HCT116 (cell line): Measurements from ENCODE around the gene BSN. TPM values are rescaled to one million over a fixed set of nuclear protein-coding genes. Genes with fewer than 3 reads are reported as not detected.
A peak's percentile ranks its signal among the peaks of the same experiment; 100 is the strongest.

Source experiments
- ATAC-seq: fragments of 200-7000 bp; cut with Tn5 transposase; 2 replicates; pipeline ENCODE4 v1.9.1; 2020; ENCODE audit warnings: mild to moderate bottlenecking, moderate library complexity
- BruUV-seq: library from RNA; stranded (reverse); fragments of 400-500 nt; replicated peaks from 2 replicates; lab custom pipeline; 2021; lab: Mats Ljungman, UMichigan
- CTCF ChIA-PET: fragments of 300-600 bp; sonication (Branson Sonifier 250); formaldehyde crosslinking; loops from one replicate; lab custom pipeline; 2021; ENCODE audit warnings: antibody characterized with exemption; lab: Charles Lee
- POLR2A ChIA-PET: fragments of 300-600, 350-600 bp; sonication (Branson Sonifier 250); formaldehyde crosslinking; loops from one replicate; lab custom pipeline; 2021; ENCODE audit warnings: antibody characterized with exemption; lab: Charles Lee
- RAD21 ChIA-PET, 2 experiments: fragments of 300-600 bp; sonication (Branson Sonifier 250); formaldehyde crosslinking; loops; one replicate each; lab custom pipeline; 2023; ENCODE audit warnings: low total read pairs in 2 of 2; ENCODE audit not compliant: uncharacterized antibody in 2 of 2, unreplicated experiment in 2 of 2, low non-redundant PET in 1 of 2; lab: Charles Lee
- DNase-seq: peaks from one replicate; pipeline ENCODE4 v3.0.0-alpha.2; 2010; ENCODE audit warnings: low read depth, low spot score
- H2AFZ ChIP-seq: fragments of 200-600 bp; shearing (Covaris generic), sonication (generic); 2 replicates; pipeline ENCODE4 v1.6.1; 2017; ENCODE audit warnings: low read depth, mixed run types, mixed read lengths, antibody characterized with exemption, low read length; ENCODE audit not compliant: poor library complexity, severe bottlenecking
- H3K27ac ChIP-seq: 2 replicates; pipeline ENCODE4 v1.5.1; 2012; ENCODE audit warnings: low read depth, low read length
- H3K27me3 ChIP-seq: fragments of 200-600 bp; sonication (generic); 2 replicates; pipeline ENCODE4 v1.6.1; 2016; ENCODE audit warnings: mixed run types, low read length, mixed read lengths; ENCODE audit not compliant: insufficient read depth
- H3K36me3 ChIP-seq, 2 experiments: fragments of 200-500 bp in 1 of 2; fragments of 200-600 bp in 1 of 2; sonication (Bioruptor generic) in 1 of 2; sonication (generic) in 1 of 2; 2 replicates each; pipeline versions ENCODE4 v1.5.1 to v1.6.1; 2014 to 2016; ENCODE audit warnings: low read length in 2 of 2, inconsistent platforms in 1 of 2, mixed read lengths in 1 of 2, mixed run types in 1 of 2; ENCODE audit not compliant: insufficient read depth in 2 of 2, control insufficient read depth in 1 of 2
- H3K4me1 ChIP-seq, 2 experiments: fragments of 200-600 bp in 1 of 2; sonication (generic) in 1 of 2; 2 replicates each; pipeline versions ENCODE4 v1.5.1 to v1.6.1; 2012 to 2017; ENCODE audit warnings: low read length in 2 of 2, inconsistent platforms in 1 of 2, mild to moderate bottlenecking in 1 of 2, mixed read lengths in 1 of 2, mixed run types in 1 of 2, moderate library complexity in 1 of 2; ENCODE audit not compliant: insufficient read depth in 2 of 2, control insufficient read depth in 1 of 2
- H3K4me2 ChIP-seq: fragments of 200-600 bp; sonication (generic); 2 replicates; pipeline ENCODE4 v1.6.1; 2017; ENCODE audit warnings: mixed run types, low read length, mixed read lengths
- H3K4me3 ChIP-seq, 2 experiments: fragments of 200-600 bp in 1 of 2; sonication (generic) in 1 of 2; replicated peaks in 1 of 2; 2 replicates each; pipeline ENCODE4 v1.5.1; 2011 to 2016; ENCODE audit warnings: low read length in 2 of 2, control low read depth in 1 of 2, low read depth in 1 of 2, mild to moderate bottlenecking in 1 of 2, mixed read lengths in 1 of 2, mixed run types in 1 of 2
- H3K79me2 ChIP-seq: fragments of 200-600 bp; sonication (generic); 2 replicates; pipeline ENCODE4 v1.6.1; 2017; ENCODE audit warnings: mild to moderate bottlenecking, mixed run types, low read length, moderate library complexity, mixed read lengths; ENCODE audit not compliant: insufficient read depth
- H3K9ac ChIP-seq: fragments of 200-600 bp; sonication (generic); 2 replicates; pipeline ENCODE4 v1.6.1; 2016; ENCODE audit warnings: low read length, mixed read lengths
- H3K9me2 ChIP-seq: fragments of 200-600 bp; sonication (generic), shearing (Covaris generic); 2 replicates; pipeline ENCODE4 v1.6.1; 2017; ENCODE audit warnings: mixed run types, mild to moderate bottlenecking, moderate library complexity; ENCODE audit not compliant: insufficient read depth
- H3K9me3 ChIP-seq, 2 experiments: fragments of 200-500 bp in 1 of 2; fragments of 200-600 bp in 1 of 2; sonication (Bioruptor generic) in 1 of 2; sonication (generic) in 1 of 2; 2 replicates each; pipeline ENCODE4 v1.6.1; 2014 to 2017; ENCODE audit warnings: low read length in 2 of 2, mixed read lengths in 2 of 2, inconsistent platforms in 1 of 2, low read depth in 1 of 2, mild to moderate bottlenecking in 1 of 2, mixed run types in 1 of 2, moderate library complexity in 1 of 2; ENCODE audit not compliant: control insufficient read depth in 1 of 2, insufficient read depth in 1 of 2
- H4K20me1 ChIP-seq: fragments of 200-600 bp; sonication (generic), shearing (Covaris generic); 2 replicates; pipeline ENCODE4 v1.6.1; 2017; ENCODE audit warnings: mixed run types, mild to moderate bottlenecking, moderate library complexity; ENCODE audit not compliant: insufficient read depth
- CTCF ChIP-seq, 3 experiments: fragments of 200-600 bp in 1 of 3; sonication (generic) in 1 of 3; IDR thresholded peaks in 2 of 3; conservative IDR thresholded peaks in 1 of 3; 2 replicates each; pipeline ENCODE4 v1.5.1; 2012 to 2017; ENCODE audit warnings: low read depth in 2 of 3, low read length in 2 of 3, antibody characterized with exemption in 1 of 3, borderline replicate concordance in 1 of 3, control low read depth in 1 of 3, mild to moderate bottlenecking in 1 of 3, mixed read lengths in 1 of 3, mixed run types in 1 of 3, moderate library complexity in 1 of 3; ENCODE audit not compliant: insufficient read depth in 1 of 3
- ELF1 ChIP-seq: IDR thresholded peaks from 2 replicates; pipeline ENCODE4 v1.6.1; 2012; ENCODE audit warnings: low read depth, borderline replicate concordance
- POLR2AphosphoS5 ChIP-seq: IDR thresholded peaks from 2 replicates; pipeline ENCODE4 v1.6.1; 2011; ENCODE audit warnings: mild to moderate bottlenecking, low read depth, low read length, moderate library complexity
- RAD21 ChIP-seq: IDR thresholded peaks from 2 replicates; pipeline ENCODE4 v1.6.1; 2012; ENCODE audit warnings: low read depth, mild to moderate bottlenecking
- SIN3A ChIP-seq: IDR thresholded peaks from 2 replicates; pipeline ENCODE4 v1.6.1; 2012; ENCODE audit warnings: low read depth
- TCF7L2 ChIP-seq: IDR thresholded peaks from 2 replicates; pipeline ENCODE4 v1.7.0; 2011; ENCODE audit warnings: borderline replicate concordance, inconsistent platforms; ENCODE audit not compliant: insufficient read depth, insufficient read length; ENCODE audit errors: extremely low read depth
- ZNF274 ChIP-seq: fragments of 200-500 bp; sonication (Bioruptor generic); IDR thresholded peaks from 2 replicates; pipeline ENCODE4 v1.6.1; 2014; ENCODE audit warnings: mild to moderate bottlenecking, low read depth, low read length, inconsistent platforms
- intact Hi-C: fragments of 100-400 bp; cut with micrococcal nuclease; formaldehyde crosslinking; loops from 2 replicates; pipeline ENCODE4 v1.10.0; 2022
- total RNA-seq: library from RNA; stranded (reverse); gene quantifications from one replicate; pipeline ENCODE4 v1.2.1, GENCODE V29; 2021; ENCODE audit not compliant: unreplicated experiment

The BSN gene
- total RNA-seq, 1 experiment from 2014 or later = 1.5 TPM

- Histone ChIP-seq H3K4me3 (no peak overlapping the region), H3K36me3 (peaks cover 0 to 7% of the 10 kb centered on the region in 2 experiments; a peak in 1 of 4 replicates), H3K9me2 (no peaks in the 10 kb centered on the region), H3K4me2 (no peak overlapping the region), H3K27me3 (no peaks in the 10 kb centered on the region), H4K20me1 (no peaks in the 10 kb centered on the region), H2AFZ (no peak overlapping the region), H3K4me1 (no peaks in the 10 kb centered on the region), H3K79me2 (no peaks in the 10 kb centered on the region), H3K9me3 (no peaks in the 10 kb centered on the region), H3K9ac (no peak overlapping the region), H3K27ac (no peak overlapping the region)
- CTCF ChIA-PET = interaction anchor here (0.6 to 2.8 kb wide), 6 partner anchors 8 to 239 kb away, joined by 3 to 25 read pairs (median 6); partner anchors contain the start of genes INKA1 and RBM6
- intact Hi-C loops = no loop called here
- ATAC-seq (no peak), DNase-seq (no peak)
- RAD21 ChIA-PET = interaction anchor here in 1 of 2 experiments (1.0 kb wide), 2 partner anchors 161 to 206 kb away, joined by 3 to 4 read pairs; no protein-coding TSS in a partner anchor
- no TSS peak for BruUV-seq
- no peak for TF ChIP-seq TCF7L2
- no peak for TF ChIP-seq ZNF274
- no peak for TF ChIP-seq ELF1
- TF ChIP-seq SIN3A = no peak
- TF ChIP-seq POLR2AphosphoS5 = no peak
- peak; percentile 34; the same call in 1 of the 2 replicates for TF ChIP-seq RAD21
- peak; percentile 22 to 47 (median 46); a peak in 5 of 6 replicates for TF ChIP-seq CTCF (IDR thresholded peaks at IDR 0.05 in 2 of 3, conservative IDR thresholded peaks at IDR 0.05 in 1 of 3; ENCODE audit: borderline replicate concordance in 1 of 3, insufficient read depth in 1 of 3, low read depth in 2 of 3, low read length in 2 of 3)
- POLR2A ChIA-PET = no interaction called here
Measured at GRCh38 chr3:49700453-49701128, 146.3 kb downstream of the BSN start.
